Measurements from ENCODE around the gene MISP3.

MISP3 gene

GRCh38 chr19:14102102-14102696, 29.6 kb downstream of the MISP3 start:
- no peak for DNase-seq (ENCODE audit: low read depth in 2 of 2)

GRCh38 chr19:14102756-14103155, 30.2 kb downstream of the MISP3 start:
- no peak for DNase-seq (ENCODE audit: low read depth in 2 of 2)

GRCh38 chr19:14103310-14103709, 30.7 kb downstream of the MISP3 start:
- DNase-seq (ENCODE audit: low read depth in 2 of 2) = no peak

GRCh38 chr19:14105680-14106079, 33.1 kb downstream of the MISP3 start:
- DNase-seq (ENCODE audit: low read depth in 2 of 2) = no peak

GRCh38 chr19:14106840-14107239, 34.3 kb downstream of the MISP3 start:
- DNase-seq (ENCODE audit: low read depth in 2 of 2) = no peak

GRCh38 chr19:14107581-14108461, 35.2 kb downstream of the MISP3 start:
- no peak for DNase-seq (ENCODE audit: low read depth in 2 of 2)

- no peak for DNase-seq (ENCODE audit: low read depth in 2 of 2)
These were observed 38.1 kb downstream of the MISP3 start for GRCh38 chr19:14110650-14111049.

GRCh38 chr19:14111486-14111885, 38.9 kb downstream of the MISP3 start:
- DNase-seq (ENCODE audit: low read depth in 2 of 2) = no peak

GRCh38 chr19:14112051-14112808, 39.6 kb downstream of the MISP3 start:
- DNase-seq (ENCODE audit: low read depth in 2 of 2) = no peak

- no peak for DNase-seq (ENCODE audit: low read depth in 2 of 2)
These were observed 40.3 kb downstream of the MISP3 start for GRCh38 chr19:14112809-14113385.

GRCh38 chr19:14113762-14114414, 41.3 kb downstream of the MISP3 start:
- DNase-seq (ENCODE audit: low read depth in 2 of 2) = peak in 1 of 2 donors; percentile 51

- DNase-seq (ENCODE audit: low read depth in 2 of 2) = no peak
These were observed 41.9 kb downstream of the MISP3 start for GRCh38 chr19:14114439-14114838.

- DNase-seq (ENCODE audit: low read depth in 2 of 2) = peak; percentile 14 to 53
These were observed 42.3 kb downstream of the MISP3 start for GRCh38 chr19:14114854-14115253.

- DNase-seq (ENCODE audit: low read depth in 2 of 2) = no peak
These were observed 43.2 kb downstream of the MISP3 start for GRCh38 chr19:14115756-14116155.

GRCh38 chr19:14116525-14116917, 43.9 kb downstream of the MISP3 start:
- no peak for DNase-seq (ENCODE audit: low read depth in 2 of 2)

- no peak for DNase-seq (ENCODE audit: low read depth in 2 of 2)
These were observed 44.5 kb downstream of the MISP3 start for GRCh38 chr19:14116918-14117578.

- DNase-seq (ENCODE audit: low read depth in 2 of 2) = peak; percentile 95
These were observed 45.1 kb downstream of the MISP3 start, which contains the start of gene PRKACA for GRCh38 chr19:14117668-14118164. Gene PRKACA (minus strand): TSS chr19:14117762. CDS start chr19:14117547, 215 bp downstream.

GRCh38 chr19:14118165-14119051, 45.8 kb downstream of the MISP3 start:
- no peak for DNase-seq (ENCODE audit: low read depth in 2 of 2)

- DNase-seq (ENCODE audit: low read depth in 2 of 2) = no peak
These were observed 46.6 kb downstream of the MISP3 start for GRCh38 chr19:14119146-14119545.
